ENCODE data around the gene GHRH. TPM values are rescaled to one million over a fixed set of nuclear protein-coding genes. Genes with fewer than 3 reads are reported as not detected.

The GHRH gene
- total and polyA plus RNA-seq, 2 donors (not counting 1 experiment from before 2014, with no cell fraction given) = not detected

- Mint-ChIP-seq H3K4me1 (no peaks in the 10 kb centered on the region), H3K4me3 (no peak overlapping the region), H3K9me3 (ENCODE audit: insufficient read depth) (no peaks in the 10 kb centered on the region), H3K27me3 (no peaks in the 10 kb centered on the region), H3K27ac (no peak overlapping the region)
- Histone ChIP-seq H3K4me1 (ENCODE audit: control insufficient read depth in 2 of 2, insufficient read depth in 2 of 2, low read length in 2 of 2) (peaks cover 1 to 4% of the 10 kb centered on the region in 2 donors), H3K27ac (ENCODE audit: low read length in 2 of 2) (no peak overlapping the region), H3K9me3 (ENCODE audit: control extremely low read depth in 1 of 3, control insufficient read depth in 2 of 3, insufficient read depth in 1 of 3, low read length in 2 of 3) (no peaks in the 10 kb centered on the region), H4K20me1 (ENCODE audit: control insufficient read depth, insufficient read depth, low read length, poor library complexity, severe bottlenecking) (no peaks in the 10 kb centered on the region), H3K4me2 (replicated peaks; ENCODE audit: low read depth, low read length, poor library complexity, severe bottlenecking) (no peak overlapping the region), H3K9ac (ENCODE audit: low read length) (no peak overlapping the region), H3K4me3 (ENCODE audit: control extremely low read depth in 1 of 5, extremely low read depth in 1 of 5, insufficient read depth in 1 of 5, low read depth in 2 of 5, low read length in 4 of 5) (no peak overlapping the region), H3K27me3 (replicated peaks in 1 of 4; ENCODE audit: control extremely low read depth in 1 of 4, control insufficient read depth in 3 of 4, insufficient read depth in 4 of 4, low read length in 3 of 4) (no peaks in the 10 kb centered on the region), H3K36me3 (replicated peaks in 1 of 2; ENCODE audit: control extremely low read depth in 1 of 2, control insufficient read depth in 1 of 2, extremely low read depth in 1 of 2, insufficient read depth in 2 of 2, low read length in 1 of 2) (no peaks in the 10 kb centered on the region), H2AFZ (ENCODE audit: insufficient read depth, low read depth, low read length, poor library complexity, severe bottlenecking) (no peak overlapping the region), H3K79me2 (ENCODE audit: control insufficient read depth, insufficient read depth, low read length) (no peaks in the 10 kb centered on the region)
- WGBS (ENCODE audit: insufficient coverage) = 92% methylated on average over 4 of the region's 6 CpGs
- ATAC-seq (ENCODE audit: low read depth) = no peak
- intact Hi-C loops (cut with micrococcal nuclease) = no loop called here
- DNase-seq = no peak
- no peak for TF ChIP-seq EZH2 (IDR thresholded peaks at IDR 0.05; ENCODE audit: borderline replicate concordance, insufficient read depth, low read depth, low read length, poor library complexity, severe bottlenecking)
- no peak for TF ChIP-seq CTCF (IDR thresholded peaks at IDR 0.05)
- CTCF ChIA-PET = no interaction called here
- POLR2A ChIA-PET = no interaction called here
Measured at GRCh38 chr20:37282556-37282955, 20.9 kb upstream of the GHRH start.

- Histone ChIP-seq H3K4me1 (ENCODE audit: control insufficient read depth in 2 of 2, insufficient read depth in 2 of 2, low read length in 2 of 2) (peaks cover 23 to 26% of the 10 kb centered on the region in 2 donors), H3K27me3 (replicated peaks in 1 of 4; ENCODE audit: control extremely low read depth in 1 of 4, control insufficient read depth in 3 of 4, insufficient read depth in 4 of 4, low read length in 3 of 4) (no peaks in the 10 kb centered on the region), H3K4me2 (replicated peaks; ENCODE audit: low read depth, low read length, poor library complexity, severe bottlenecking) (no peak overlapping the region), H2AFZ (ENCODE audit: insufficient read depth, low read depth, low read length, poor library complexity, severe bottlenecking) (no peak overlapping the region), H4K20me1 (ENCODE audit: control insufficient read depth, insufficient read depth, low read length, poor library complexity, severe bottlenecking) (no peaks in the 10 kb centered on the region), H3K27ac (ENCODE audit: low read length in 2 of 2) (no peak overlapping the region), H3K9me3 (ENCODE audit: control extremely low read depth in 1 of 3, control insufficient read depth in 2 of 3, insufficient read depth in 1 of 3, low read length in 2 of 3) (no peaks in the 10 kb centered on the region), H3K9ac (ENCODE audit: low read length) (no peak overlapping the region), H3K36me3 (replicated peaks in 1 of 2; ENCODE audit: control extremely low read depth in 1 of 2, control insufficient read depth in 1 of 2, extremely low read depth in 1 of 2, insufficient read depth in 2 of 2, low read length in 1 of 2) (no peaks in the 10 kb centered on the region), H3K79me2 (ENCODE audit: control insufficient read depth, insufficient read depth, low read length) (no peaks in the 10 kb centered on the region), H3K4me3 (ENCODE audit: control extremely low read depth in 1 of 5, extremely low read depth in 1 of 5, insufficient read depth in 1 of 5, low read depth in 2 of 5, low read length in 4 of 5) (no peak overlapping the region)
- WGBS (ENCODE audit: insufficient coverage) = 91% methylated on average over 7 of the region's 8 CpGs
- H3K4me3 Mint-ChIP-seq = no peak overlapping the region
- CTCF ChIA-PET = interaction anchor here (0.7 to 1.4 kb wide), 4 partner anchors 10 to 254 kb away, joined by 3 to 5 read pairs (median 3); no protein-coding TSS in a partner anchor
- POLR2A ChIA-PET = no interaction called here
- intact Hi-C loops (cut with micrococcal nuclease) = no loop called here
- TF ChIP-seq EZH2 (IDR thresholded peaks at IDR 0.05; ENCODE audit: borderline replicate concordance, insufficient read depth, low read depth, low read length, poor library complexity, severe bottlenecking) = no peak
- no peak overlapping the region for H3K27ac Mint-ChIP-seq
- DNase-seq (no peak), ATAC-seq (ENCODE audit: low read depth) (no peak)
- no peaks in the 10 kb centered on the region for H3K27me3 Mint-ChIP-seq
- no peaks in the 10 kb centered on the region for H3K9me3 Mint-ChIP-seq (ENCODE audit: insufficient read depth)
- H3K4me1 Mint-ChIP-seq = peaks cover 13% of the 10 kb centered on the region
Measured at GRCh38 chr20:37280403-37280802, 18.8 kb upstream of the GHRH start.
